NCI-H2081 (cell line): ENCODE results near the gene IST1.

ENCODE experiments used
- DNase-seq, 2 experiments: peaks; one replicate each; lab custom pipeline; 2025; lab: John Stamatoyannopoulos, UW

IST1 gene

DNA sequence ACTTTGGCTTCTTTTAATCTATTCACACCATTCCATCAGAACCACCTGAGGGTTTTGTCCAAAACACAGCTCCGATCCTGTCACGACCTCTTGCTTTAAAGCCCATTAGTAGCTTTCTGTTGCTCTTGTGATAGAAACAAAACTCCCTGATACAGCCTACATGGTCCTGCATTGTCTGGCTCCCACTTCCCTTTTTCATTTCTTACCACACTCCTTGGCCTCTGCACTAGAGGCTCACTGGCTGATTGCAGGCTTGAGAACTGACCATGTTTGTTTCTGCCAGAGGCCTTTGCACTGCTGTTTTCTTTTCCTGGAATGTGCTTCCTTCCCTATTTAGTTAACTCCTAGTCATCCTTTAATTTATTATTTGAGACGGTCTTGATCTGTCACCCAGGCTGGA, 23.7 kb downstream of the IST1 start:
- DNase-seq = no peak

DNA sequence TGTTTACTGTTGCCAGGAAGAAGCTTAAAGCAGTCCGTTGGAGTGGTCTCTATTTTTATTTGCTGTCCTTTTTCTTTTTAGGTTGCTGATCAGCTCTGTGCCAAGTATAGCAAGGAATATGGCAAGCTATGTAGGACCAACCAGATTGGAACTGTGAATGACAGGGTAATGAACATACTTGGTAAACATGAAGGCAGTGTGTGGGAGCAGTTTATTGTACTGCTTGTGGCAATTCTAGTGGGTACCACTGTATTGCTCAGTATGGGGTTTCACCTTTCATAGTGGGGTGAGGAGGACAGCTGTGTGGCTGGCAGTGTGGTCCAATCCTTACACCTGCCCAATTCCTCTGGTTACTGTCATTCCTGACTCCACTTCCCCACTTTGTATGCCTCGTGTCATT, 25.3 kb downstream of the IST1 start:
- DNase-seq = no peak

DNA sequence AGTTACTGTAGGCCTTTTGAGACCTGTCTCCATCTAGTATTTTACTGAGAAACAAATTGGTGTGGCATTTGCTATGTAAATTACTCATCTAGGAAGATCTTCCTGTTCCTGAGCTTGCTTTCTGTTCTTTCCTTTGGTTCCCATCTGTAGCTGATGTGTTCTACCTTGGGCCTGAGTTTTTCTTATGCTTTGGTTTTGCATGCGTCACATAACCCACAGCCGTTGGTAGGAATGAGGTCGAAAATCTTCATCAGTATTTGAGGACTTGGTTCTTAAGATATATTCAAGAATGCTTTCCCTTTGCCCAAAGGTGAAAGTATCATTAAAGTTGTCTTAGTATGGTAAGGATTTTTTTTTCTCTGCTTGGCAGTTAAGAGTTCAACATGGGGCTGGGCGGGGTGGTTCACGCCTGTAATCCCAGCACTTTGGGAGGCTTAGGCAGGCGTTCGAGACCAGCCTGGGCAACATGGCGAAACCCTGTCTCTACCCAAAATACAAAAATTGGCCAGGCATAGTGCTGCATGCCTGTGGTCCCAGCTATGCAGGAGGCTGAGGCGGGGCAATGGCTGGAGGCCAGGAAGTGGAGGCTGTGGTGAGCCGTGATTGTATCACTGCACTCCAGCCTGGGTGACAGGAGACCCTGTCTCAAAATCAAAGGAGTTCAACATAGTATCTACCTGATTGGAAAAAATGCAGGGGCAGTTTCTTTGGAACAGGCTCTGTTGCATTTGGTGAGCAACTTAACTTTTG, 28.8 kb downstream of the IST1 start:
- no peak for DNase-seq

DNA sequence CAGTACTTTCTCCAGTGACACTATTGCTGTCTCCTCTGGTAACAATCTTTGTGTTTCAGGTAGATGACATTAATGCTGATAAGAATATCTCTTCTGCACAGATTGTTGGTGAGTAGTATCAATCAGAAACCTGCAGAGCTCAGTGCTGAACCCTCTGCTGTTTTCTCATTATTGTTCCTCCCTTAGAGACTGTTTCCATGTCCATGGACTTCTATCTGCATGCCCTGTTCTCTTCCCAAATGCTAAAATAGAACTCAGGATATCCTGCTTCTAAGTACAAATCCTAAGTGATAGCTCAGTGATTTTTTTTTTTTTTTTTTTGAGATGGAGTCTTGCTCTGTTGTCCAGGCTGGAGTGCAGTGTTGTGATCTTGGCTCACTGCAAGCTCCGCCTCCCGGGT, 29.4 kb downstream of the IST1 start:
- no peak for DNase-seq

- no peak for DNase-seq
These were observed 32.1 kb downstream of the IST1 start for GRCh38 chr16:71927383-71927782.

GRCh38 chr16:71927787-71928186, 32.5 kb downstream of the IST1 start:
- no peak for DNase-seq

- no peak for DNase-seq
These were observed 33.7 kb downstream of the IST1 start for GRCh38 chr16:71929048-71929447.

DNA sequence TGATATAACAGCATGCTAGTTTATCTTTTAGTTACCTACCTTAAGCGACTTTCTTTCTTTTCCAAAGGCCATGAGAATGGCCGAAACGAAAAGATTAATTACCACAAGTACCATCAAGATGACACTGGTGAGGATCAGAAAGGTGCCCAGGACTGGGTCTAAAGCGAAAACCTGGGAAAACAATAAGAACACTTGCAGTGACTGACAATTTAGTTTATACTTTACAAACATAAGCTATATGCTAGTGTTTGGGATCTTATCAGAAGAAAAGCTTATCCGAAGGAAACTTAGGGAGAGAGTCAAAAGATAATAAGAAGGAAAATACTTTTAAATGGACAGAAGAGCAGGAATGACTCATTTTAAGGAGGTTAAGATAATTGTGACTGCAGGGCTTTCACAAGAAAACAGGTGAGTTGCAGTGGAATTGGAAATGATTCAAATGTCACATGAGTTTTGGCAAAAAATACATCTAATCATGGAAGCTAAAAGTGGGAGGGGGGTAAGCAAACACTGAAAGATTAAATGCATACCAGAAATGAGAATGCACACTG, 34.8 kb downstream of the IST1 start:
- no peak for DNase-seq

DNA sequence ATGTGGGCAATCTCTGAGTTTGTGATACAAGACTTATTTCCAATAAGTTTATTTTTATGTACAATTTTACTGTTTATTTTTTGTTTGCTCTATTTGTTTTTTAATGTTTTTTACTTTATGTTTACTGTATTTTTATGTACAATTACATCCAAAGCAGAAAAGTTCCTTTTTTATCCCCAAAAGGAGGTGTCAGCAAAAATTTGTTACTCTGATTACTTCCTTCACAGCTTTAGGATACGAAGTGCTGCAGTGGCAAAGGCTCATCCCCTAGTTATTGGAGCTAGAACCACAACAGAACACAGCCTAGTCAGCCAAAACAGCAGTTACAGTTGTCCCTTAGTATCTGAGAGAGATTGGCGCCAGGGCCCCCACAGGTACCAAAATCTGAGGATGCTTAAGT, 35.7 kb downstream of the IST1 start:
- no peak for DNase-seq

GRCh38 chr16:71931599-71931998, 36.3 kb downstream of the IST1 start:
- DNase-seq = no peak

DNA sequence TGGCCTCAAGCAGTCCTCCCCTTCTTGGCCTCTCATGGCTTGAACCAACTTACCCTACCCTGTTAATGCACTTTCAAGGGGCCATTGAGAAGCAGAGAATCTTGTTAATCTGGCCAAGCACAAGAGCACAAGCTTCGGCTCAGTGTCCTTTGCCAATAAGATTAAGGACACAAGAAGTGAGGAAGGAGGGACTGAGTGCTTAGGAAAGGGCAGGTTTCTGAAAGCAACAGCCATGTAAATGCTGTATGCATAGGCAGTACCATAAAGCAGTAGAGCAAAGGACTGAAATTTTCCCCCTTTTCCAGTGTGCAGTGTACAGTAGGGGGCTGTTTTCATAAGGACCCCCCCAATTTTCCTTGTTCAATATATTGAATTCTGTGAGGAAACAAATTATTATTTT, 37.7 kb downstream of the IST1 start:
- no peak for DNase-seq

DNA sequence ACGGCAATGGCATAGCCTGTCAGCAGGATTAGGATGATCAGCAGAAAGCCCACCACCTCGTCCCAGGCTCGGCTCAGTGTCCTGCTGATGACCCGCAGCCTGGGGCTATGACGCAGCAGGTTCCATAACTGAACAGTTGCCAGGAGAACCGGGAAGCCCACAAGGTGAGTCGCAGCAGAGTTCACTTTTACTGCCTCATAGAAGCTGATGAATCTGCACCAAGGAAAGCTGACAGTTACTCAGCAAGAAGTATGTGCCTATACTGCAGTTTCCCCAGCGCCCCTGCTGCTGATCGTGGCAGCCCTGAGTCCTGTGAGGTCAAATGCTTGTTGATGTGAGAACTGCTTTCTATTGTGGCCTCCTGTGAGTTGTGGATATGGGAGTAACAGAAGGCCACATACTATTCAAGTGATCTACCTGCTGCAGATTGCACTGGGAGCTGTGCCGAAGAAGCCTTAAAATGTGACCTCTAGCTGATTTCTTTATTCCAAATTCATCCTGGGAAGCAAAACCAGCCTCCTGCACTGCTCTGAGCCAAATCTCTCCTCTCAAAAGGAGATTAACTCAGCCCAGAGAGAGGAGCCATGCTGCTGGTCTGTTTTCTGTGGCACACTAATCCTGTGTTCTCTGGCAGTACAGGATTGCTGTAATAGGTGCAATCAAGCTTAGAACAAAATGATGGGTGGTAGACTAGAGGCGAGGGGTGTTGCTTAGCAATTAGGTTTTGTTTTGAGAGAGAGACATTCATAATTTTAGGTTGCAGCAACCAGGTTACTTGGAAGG, 38.8 kb downstream of the IST1 start:
- DNase-seq = no peak

DNA sequence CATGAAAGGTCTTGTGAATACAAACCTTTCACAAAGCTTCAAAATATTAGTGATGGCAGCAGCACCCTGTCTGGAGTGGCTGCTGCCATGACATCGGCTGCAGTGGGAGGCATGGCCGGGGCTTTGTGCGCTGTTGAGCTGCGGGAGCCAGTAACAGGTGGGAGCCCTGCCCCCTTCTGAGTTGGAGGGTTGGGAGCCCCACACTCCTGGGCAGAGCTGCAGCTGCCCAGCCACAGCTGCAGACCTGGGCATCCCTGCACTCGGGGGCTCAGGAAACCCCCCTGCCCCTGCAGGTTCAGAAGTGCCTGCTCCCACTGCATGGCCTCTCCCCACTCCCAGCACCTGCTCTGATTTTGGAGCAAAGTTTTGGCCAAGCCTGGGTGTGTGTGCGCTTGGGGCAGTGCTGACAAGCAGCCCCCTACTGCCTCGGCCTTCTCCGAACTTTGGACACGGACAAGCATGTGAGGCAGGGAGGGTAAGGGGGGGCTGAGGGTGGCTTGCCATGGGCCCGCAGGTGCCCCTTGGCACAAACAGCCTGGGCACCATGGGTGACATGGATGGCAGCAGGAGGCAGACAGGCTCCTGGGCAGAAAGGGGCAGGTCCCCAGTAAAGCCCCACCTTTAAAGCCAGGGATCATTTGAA, 42.7 kb downstream of the IST1 start:
- no peak for DNase-seq

DNA sequence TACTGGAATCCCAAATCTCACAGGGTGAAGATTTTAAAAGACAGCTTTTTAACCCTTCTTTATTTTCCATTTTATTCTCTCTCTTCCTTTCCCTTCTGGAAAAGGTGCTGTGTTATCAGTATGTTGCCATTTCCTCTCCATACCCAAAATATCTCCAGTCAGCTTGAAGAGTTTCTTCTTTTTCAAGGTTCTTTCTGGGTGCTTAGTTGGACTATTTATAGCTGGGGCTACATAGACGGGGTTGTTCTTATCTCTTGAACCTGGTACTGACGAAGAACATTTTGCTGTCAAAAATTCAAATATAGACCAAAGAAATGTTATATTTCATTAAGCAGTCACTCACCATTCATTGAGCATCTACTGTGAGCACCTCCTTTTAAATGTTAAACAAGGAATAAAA, 48.6 kb downstream of the IST1 start:
- DNase-seq = no peak

DNA sequence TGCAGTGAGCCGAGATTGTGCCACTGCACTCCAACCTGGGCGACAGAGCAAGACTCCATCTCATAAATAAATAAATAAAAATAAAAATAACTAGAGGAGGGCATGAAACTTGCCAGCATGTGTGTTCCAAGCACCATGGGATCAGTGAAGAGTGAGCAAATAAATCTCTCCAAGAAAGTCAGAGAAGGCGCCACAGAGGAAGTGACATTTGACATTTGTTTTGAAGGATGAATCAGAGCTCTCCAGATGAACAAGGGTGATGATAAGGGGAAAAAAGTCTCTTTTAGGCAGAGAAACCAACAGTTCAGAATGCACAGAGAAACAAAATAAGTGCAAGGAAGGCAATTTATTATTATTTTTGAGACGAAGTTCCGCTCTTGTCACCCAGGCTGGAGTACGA, 50.3 kb downstream of the IST1 start:
- no peak for DNase-seq

- no peak for DNase-seq
These were observed 57.5 kb downstream of the IST1 start for GRCh38 chr16:71952825-71953224.

DNA sequence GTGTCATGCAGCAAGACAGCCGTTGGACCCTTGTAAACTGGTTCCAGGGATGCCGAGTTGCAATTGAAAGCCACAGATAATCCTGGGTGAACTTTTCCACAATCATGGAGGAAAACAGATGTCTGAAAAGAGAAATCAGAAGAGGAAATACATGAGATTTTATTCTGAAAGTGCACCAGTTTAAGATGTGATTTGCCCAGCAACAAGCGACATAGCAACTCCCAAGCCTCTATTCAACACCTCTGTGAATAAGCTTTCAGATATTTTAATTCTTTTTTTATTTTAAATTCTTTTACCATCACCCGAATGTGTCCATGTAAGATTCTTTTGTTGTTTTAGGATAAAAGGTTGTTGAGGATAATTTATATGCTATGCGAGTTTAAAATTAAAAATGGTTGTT, 58.8 kb downstream of the IST1 start:
- no peak for DNase-seq

DNA sequence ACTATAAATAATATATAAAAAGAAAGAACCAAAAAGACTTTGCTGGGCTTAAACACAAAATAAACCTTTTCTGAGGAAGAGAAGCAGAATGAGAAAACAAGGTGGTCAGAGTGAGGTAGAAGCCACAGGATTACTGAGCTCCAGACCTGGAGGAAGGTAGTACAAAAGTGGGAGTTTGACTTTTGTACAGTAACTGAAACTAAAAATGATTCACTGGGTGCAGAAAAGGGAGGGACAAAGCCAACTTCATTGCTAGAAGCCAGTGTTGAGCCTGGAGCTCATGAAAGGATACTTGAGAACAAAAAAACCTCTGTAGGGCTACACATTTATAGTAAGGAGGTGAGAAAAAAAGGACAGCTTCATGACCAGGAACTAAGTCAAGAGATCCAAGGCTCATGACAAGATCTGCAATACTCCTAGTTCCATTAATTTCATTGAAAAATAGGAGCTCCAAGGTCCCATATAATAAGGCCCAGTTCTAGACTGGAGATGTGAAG, 59.4 kb downstream of the IST1 start:
- DNase-seq = no peak

DNA sequence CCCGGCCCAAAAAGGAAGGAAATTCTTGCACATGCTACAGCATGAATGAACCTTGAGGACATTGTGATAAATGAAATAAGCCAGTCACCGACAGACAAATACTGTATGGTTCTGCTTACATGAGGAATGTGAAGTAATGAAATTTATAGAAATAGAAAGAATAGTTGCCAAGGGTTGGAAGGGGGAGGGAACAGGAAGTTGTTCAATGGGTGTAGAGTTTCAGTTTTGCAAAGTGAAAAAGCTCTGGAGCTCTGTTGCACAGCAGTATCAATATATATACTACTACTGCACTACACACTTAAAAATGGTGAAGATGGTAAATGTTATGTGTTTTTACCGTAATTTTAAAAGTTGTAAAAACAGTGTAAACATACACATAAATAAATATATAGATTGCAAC, 61.2 kb downstream of the IST1 start:
- DNase-seq = no peak

DNA sequence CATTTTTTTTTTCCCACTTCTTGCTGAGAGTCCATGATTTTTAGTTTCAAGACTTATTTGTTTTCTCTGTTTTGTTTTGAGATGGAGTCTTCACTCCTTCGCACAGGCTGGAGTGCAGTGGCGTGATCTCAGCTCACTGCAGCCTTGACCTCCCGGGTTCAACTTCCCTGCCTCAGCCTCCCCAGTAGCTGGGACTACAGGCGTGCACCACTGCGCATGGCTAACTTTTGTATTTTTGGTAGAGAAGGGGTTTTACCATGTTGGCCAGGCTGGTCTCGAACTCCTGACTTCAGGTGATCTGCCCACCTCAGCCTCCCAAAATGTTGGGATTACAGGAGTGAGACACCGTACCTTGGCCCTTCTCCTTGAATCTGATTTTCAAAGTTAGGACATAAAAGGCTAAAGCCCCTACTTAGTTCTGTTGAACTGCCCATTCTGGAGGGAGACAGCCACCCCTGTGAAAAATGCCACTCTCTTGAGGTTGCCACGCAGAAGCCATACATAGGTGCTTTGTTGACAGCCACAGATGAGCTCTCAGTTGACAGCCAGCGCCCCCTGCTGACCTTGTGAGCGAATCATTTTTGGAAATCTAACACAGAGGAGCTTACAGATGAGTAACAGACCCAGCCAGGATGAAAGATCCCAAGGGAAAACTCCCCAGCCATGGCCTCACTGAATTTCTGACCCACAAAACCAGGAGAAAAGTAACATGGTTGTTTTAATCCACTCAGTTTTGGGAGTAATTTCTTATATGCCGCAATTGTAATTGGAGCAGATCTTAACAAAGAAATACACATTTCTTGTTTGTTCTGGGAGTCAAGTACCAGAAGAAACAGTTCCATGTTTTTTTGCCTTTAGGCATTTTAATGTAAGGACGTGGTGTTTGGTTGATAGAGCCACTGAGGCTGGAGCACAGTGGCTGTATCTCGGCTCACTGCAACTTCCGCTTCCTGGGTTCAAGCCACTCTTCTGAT, 66.0 kb downstream of the IST1 start:
- peak; percentile 77 to 79 for DNase-seq

GRCh38 chr16:71963125-71963875, 68.0 kb downstream of the IST1 start:
- DNase-seq = no peak
